GM19455 (cell line): Measurements from ENCODE around the gene C2CD2.
"Not testable (repeated sequence)": the region's sequence is repeated elsewhere in the genome, so short reads cannot be mapped to it uniquely, and the experiment has no call there.

Experiments
- ATAC-seq: cut with Tn5 transposase; IDR thresholded peaks from one replicate; pipeline ENCODE4 v1.9.1; 2021; ENCODE audit not compliant: unreplicated experiment

The C2CD2 gene

DNA sequence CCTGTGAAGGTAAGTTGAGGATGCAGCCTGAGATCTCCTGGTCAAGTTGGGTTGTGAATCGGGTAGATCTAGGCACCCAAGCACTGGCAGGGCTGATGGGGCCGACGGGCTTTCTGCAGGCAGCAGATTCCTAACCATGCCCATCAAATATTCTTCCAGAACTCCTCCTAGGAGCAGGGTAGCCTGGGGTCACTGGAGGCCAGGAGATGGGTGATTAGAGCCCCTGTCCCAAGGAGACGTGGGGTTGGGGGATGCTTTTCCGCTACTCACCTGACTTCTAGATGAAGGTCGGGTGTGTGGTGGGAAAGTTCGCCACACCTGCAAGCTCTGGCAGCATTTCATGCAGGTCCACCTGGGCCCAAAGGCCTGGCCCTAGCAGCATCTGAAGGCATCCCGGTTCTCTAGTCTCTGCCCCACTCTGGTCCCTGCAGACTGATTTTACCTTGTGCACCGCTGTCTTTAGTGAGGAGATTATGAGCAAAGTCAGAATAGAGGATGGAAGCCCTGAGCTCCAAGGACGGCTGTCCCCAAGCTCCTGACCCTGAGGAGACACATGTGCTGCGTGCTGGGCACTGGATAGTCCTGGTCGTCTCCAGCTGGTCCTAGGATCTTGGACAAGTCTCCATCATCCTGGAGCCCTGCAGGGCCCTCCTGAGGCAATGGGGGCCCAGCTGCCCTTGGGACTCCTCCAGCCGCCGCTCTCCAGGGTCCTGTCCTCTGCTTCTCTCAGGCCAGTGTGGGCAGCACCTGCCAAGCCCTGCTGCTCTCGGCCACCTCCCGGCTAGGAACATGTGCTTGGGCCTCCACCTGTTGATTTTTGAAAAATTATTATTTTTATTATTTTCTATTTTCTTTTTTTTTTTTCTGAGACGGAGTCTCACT lies 21.8 kb upstream of the C2CD2 start:
- no peak for ATAC-seq

DNA sequence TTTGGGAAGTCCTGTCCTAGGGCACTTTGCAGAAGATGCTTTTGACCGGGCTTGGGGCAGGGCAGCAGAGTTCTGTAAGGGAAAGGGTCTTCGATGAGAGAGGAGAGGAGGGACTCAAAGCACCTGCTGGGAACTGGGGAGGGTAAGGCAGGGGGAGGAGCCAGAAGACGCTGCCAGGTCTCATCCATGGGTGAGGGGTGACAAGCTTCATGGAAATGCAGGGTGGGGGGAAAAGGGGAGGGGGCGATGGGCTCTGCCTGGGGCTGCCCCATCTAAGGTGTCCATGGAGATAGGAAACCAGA lies 20.9 kb upstream of the C2CD2 start:
- ATAC-seq, result no peak

DNA sequence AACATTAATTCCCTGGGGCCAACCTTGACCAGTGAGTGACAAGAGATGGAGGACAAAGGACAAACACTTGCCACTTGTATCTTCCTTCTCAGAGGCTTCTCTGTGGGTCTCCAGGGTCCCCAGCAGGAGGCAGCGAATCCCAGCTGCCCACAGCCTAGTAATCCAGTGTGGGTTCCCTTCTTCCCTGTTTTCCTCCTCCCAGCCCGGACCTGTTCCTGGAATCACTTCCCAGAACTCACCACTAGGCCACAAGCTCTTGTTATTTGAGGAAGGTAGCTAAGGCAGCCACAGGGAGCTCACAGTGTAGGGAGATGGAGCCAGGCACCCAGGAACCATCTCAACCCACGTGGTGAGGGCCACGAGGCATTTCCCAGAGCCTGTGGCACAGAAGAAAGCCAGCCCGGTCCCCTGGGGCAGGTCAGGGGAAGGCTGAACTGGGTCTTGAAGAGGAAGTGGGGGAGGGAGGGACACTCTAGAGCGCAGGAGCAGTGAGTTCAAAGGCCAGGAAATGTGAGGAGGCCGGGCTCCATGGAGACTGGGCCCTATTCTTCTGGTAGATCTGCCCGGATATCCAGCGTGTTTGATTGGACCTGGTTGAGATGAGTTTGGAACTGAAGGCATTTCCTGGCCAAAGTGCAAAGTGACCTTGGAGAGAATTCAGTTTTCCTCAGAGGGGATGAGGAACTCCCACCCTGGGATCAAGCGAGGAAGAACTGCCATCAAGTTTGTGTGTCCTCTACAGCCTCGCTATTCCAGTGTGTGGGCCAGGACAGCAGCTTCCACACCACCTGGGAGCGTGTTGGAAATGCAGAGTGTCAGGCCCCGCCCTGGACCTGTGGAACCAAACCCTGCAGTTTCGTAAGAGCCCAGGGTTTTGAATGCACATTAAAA lies 20.3 kb upstream of the C2CD2 start:
- no peak for ATAC-seq

DNA sequence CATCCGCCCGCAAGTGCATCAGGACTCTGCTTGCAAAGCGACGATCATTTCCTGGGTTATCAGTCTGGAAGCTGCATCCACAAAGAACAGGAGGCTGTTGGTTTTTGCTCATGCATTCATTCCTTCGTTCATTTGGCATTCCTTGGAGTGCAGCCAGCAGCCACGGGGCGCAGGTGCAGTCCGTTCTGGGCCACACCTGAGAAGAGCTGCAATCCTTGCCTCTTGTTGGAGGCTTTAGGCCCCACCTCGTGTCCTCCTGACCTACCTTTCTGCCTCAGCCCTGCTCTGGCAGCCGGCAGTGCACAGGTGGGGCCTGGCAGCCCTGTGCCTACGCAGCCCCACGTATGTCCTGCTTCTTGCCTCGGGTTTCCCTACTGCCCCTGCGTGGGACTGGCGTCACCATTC lies 19.6 kb upstream of the C2CD2 start:
- ATAC-seq, result no peak

DNA sequence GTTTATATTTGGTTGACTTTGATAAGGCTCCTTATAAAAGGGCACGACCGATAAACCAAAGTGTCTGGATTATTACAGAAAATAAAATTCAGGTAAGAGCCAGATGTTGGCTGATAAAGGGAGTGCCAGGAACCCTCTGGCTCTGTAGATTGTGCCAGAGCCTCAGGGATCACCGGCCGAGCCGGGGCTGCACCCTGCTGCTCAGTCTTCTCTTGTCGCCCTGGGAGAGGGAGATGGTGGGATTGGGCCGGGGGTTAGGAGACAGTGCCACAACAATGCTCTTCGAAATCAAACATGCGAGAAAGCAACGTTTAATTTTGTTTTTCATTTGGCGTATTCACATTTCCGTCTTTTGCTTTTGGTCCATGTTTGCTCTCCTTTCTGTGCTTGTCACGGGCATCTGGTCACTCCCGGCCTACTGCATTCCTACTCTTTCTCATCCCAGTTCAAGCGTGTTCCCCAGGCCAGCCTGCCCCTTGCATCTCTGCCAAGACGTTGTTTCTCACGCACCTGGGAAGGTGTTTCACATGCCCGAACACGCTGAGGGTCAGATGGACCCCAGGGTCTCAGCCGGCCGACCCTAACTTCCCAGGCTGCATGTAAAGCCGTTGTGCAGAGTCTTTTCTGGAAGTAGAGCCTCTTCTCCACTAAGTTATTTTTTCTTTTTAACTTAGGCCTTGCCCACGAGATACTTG lies 18.8 kb upstream of the C2CD2 start:
- ATAC-seq, result no peak

DNA sequence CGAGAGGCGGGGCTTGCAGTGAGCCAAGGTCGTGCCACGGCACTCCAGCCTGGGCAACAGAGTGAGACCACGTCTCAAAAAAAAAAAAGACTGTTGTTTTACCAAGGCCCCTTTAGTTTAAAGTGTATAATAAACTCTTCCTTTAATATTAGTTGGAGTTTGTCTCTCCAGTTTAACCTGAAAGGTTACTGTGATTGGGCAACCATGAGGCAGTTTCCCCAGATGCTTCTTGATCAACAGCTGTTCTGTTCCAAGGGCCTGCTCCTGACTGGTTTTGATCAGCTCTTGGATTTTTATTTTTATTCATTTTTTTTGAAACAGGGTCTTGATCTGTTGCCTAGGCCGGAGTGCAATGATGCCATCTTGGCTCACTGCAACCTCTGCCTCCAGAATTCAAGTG lies 18.1 kb upstream of the C2CD2 start:
- no peak for ATAC-seq

DNA sequence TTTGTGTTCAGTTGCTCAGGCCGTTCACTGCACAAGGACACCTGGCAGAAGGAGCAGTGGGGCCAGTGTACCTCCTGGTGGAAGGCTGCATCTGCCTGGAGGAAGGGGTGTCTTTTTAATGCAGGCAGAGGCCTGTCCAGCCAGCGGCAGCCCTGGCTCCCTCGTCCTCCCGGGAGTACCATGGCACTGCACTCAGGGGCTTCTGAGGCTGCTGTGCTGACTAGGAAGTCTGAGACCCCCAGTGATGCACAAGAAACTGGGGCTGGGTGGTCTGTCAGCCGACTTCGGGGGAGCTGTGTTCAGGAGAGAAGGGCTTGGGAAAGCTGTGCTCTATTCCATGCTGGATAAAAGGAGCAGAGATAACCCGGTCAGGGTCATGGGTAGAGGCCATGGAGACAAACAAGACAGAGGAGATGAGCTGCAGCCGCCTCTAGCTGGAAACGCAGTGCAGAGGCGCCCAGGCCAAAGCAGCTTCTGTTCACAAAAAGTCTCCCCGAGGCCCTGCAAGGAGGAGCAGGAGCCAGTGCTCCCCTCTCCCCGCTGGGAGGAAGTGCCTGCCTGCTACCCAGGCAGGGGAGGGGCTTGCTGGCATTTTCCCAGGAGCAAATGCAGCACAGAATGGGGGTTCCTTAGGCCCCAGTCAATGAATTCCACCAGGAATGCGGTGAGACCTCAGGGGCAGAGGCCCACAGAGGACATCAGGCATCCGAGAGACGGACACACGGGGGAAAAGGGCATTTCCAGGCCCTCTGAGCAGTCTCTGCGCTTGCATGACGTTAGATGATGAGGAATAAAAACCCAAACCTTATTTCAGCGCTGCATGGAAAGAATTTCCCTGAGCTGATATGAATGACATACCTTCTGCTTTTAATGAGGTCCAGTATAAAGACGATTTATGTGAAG lies 17.2 kb upstream of the C2CD2 start:
- ATAC-seq, result no peak

DNA sequence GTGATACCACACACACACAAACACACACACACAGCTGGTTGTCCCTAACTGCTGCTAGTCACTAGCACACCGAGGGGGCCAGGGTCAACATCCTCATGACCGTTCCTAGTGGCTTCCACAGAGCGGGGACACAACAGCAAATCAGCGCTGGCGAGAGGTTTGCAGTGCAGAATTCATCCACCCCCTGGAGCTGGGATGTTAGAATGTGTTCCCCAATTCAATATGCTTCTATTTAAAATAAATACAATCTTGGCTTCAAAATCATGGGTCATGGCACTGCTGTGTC lies 16.2 kb upstream of the C2CD2 start:
- no peak for ATAC-seq

DNA sequence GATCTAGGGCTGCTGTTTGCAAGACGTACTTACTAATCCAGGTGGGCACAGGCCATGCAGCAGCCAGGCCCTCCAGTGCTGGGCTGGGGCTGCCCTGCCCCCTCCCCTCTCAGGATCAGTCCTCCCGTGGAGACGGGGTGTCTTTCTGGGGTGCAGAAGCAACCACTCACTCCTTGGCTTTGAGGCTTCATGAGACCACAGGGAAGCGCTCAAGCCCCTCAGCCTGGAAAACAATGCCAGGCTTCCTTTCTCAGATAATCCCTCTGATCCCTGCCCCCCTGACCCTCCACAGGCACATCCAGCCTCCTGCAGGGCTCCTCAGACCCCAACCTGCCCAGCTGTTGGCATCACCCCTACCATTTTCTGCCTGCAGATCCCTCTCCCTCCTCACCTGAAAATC lies 13.9 kb upstream of the C2CD2 start:
- ATAC-seq, result no peak

DNA sequence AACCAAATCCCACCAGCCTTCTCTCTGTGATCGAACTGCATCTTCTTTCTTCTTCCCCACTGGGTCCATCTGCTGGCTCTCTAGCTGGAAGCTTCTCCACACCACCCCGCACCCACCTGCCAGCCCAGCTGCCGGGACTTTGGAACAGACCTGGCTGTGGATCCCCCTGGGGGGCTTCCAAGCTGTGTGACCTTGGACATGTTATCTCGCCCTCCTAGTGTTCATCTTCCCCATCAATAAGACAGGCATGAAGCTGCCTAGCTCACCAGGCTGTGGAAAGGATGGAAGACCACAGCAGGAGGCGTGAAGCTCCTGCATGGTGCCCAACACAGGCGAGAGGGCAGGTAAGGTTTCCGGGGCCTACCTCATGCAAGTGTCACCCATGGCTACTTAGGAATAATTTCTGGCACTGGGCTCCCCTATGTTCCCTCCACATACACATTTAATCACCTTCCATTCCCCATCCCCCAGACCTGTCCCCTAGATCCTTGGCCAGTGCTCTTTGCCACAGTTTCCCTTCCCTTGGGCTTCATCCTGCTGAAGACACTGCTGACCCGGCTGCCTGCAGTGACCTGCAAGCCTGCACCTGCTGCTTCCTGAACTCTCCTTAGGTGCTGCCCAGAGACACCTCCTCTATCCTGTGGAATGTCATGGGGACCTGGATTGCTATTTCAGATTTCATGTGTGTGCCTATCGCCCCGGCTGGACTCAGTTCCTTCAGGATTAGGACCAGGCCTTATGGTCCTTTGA lies 13.2 kb upstream of the C2CD2 start:
- no peak for ATAC-seq

DNA sequence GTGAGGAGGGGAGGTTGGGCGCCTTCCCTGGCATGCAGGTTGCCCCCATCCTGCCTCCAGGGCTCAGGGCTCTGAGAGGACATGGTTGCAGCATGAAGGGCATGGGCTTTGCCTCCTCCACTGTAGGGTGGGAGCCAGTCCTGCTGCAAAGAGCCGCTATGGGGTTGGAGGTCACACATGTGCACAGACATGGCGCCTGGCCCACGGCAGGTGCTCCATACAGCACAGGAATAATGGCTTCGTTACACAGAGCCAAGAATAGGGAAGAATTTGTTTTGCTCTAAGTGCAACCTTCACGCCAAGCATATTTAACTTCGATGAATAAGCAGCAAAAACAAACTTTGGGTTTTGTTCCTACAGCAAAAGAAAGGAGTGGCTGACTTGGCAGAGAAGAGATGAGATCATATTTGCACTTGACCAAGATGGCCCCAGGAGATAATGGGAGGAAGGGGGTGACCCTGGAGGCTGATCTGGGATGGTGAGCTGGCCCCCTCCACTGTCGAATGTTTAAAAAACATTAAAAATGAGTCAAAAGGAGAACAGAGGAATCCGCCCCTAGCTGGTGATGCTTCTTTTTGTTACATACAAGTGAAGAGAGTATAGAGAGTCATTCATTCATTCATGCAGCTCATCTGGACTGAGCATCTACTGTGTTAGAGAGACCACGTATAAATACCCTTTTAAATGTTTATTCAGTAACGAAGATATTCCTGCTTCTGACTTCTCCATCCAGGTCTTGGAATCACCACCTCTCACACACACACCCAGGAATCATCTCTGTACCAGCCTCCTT lies 12.4 kb upstream of the C2CD2 start:
- no peak for ATAC-seq

DNA sequence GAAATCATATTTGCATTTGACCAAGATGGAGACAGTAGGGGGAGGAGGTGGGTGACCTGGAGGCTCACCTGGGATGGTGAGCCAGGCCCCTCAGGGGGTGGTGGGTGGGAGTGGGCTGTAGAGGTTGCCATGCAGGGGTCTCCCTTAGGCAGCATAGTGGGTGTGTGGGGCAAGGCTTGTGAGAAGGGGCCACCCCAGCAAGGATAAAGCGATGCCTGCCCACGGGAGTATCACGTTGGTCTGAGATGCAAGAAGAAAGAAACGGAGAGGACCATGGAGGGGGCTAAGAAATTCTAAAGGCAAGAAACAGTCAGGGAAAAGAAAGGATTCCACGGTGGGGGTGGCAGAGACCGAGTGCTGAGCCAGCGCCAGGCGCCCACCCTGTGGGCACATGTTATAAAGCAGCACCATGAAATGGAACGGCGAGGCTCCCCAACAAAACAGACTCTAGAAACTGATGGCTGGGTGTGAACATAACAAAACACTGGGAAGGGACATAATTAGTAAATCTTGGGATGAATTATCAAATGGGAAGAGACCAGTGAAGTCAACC lies 11.7 kb upstream of the C2CD2 start:
- no peak for ATAC-seq

DNA sequence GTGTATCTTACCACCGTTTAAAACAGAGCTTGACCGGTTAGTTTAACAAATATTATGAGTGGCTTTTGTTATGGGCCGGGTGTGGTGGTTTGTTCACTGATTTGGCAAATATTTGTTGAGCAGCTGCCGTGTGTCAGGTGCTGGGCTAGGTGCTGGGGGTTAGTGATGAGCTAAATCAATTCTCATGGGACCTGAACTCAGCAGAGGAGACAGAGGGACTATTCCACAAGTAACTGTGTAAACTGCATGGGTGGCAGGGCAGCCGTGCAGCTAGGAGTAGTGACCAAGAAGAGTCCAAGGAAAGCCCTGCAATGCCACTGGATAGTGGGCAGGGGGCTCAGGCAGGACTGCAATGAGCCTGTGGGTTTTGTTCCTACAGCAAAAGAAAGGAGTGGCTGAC lies 11.2 kb upstream of the C2CD2 start:
- ATAC-seq, result no peak

DNA sequence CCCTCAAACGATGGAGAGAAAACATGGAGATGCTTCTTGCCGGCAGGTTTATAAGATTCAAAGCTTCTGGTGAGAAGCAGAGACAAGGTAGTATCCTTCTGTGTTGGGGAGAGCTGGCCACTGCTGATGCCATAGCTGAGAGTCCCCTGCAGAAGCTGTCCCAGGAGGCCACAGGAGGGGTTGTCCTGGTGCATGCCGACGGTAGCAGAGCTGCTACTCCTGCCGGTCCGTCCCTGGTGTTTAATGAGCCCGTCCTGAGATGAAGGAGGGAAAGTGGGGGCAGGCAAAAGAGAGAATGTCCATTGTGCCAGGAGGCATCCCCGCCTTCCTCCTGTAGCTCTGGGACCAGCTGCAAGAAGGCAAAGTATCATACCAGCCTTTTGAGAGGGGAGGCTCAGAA lies 10.4 kb upstream of the C2CD2 start:
- no peak for ATAC-seq

DNA sequence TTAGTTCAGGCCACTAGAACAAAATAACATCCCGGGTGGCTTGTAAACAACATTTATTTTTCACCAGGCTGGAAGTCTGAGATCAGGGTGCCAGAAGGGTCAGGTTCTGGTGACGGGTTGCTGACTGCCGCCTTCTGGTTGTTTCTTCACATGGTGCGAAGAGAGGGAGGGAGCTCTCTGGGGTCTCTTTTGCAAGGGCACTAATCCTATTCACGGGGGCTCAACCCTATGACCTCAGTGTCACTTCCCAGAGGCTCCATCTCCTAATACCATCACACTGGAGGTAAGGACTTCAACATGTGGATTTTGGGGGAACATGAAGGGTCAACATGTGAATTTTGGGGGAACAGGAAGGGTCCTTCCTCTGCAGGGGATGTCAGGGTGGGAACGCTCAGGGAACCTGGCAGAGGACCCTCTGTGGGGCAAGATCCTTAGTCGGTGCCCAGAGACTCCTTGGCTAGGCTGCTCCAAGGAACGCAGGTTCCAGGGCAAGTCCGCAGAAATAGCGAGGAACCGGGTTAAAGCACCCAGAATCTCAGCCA lies 8.7 kb upstream of the C2CD2 start:
- ATAC-seq, result no peak

DNA sequence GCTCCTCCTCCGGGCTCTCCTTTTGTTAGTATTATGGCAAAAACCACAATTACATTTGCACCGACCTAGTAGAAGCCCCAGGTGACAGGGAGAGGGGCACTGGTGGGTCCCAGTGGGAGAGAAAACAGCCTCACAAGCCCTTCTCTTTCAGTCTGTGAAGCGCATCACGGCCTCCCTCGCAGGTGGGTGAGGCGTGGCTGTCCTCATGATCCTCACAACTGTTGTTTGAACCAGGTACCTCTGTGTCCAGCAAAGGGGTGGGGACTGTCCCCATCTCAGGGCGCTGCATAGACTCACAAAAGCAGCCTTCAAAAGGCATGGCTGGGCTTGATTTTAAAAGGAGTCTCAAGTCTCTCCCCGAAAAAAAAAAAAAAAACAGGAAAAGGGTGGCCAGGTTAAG lies 7.9 kb upstream of the C2CD2 start:
- no peak for ATAC-seq

DNA sequence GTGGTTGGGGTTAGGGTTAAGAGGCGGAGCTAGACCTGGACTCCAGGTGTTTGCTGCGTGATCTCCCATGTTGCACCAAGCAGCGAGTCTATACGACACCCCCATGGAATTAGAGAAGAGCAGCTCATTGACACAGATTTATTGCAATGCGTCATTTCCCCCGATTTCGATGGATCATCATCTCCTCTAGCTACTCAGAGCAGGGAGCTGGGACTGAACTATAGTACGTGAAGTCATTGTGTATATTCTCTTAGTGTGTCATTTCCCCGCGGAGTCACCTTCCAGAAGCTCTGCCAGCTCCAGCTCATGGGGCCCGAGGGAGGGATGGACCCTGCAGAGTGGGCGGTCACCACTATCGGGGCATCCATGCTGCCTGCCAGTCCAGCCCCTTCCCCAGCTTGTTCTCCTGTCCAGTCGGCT lies 7.5 kb upstream of the C2CD2 start:
- no peak for ATAC-seq

DNA sequence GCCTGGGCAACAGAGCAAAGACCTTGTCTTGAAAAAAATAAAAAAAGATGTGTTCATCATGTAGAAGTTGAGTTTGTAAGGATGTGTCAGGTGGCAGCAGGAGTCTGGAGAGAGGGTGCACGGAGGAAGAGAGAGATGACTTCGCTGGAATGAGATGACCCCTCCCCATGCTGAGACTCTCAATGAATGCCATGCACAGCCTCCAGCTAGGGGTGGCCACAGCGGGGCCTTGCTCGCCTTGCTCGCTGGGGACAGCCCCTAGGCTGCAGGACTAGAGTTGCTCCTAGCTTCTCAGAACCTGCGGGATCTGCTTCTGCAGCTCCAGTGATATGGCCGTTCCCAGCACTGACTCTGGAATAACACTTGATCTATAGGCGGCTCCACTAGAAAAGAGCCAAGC lies 6.6 kb upstream of the C2CD2 start:
- no peak for ATAC-seq

DNA sequence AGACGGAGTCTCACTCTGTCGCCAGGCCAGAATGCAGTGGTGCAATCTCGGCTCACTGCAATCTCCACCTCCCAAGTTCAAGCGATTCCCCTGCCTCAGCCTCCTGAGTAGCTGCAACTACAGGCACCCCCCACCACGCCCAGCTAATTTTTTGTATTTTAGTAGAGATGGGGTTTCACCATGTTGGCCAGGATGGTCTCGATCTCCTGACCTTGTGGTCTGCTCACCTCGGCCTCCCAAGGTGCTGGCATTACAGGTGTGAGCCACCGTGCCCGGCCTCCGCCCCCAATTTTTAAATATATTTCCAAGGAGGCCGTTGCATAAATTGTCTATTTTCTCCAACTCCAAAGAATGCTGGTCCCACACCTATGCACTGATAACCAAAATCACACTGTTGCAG lies 5.9 kb upstream of the C2CD2 start:
- not testable (repeated sequence) for ATAC-seq
